GF-D8 (cell line): Measurements from ENCODE around the gene SLC16A9.
"Not testable (repeated sequence)": the region's sequence is repeated elsewhere in the genome, so short reads cannot be mapped to it uniquely, and the experiment has no call there.

Source experiments
- DNase-seq: peaks from one replicate; lab custom pipeline; 2025; lab: John Stamatoyannopoulos, UW

The SLC16A9 gene, protein sequence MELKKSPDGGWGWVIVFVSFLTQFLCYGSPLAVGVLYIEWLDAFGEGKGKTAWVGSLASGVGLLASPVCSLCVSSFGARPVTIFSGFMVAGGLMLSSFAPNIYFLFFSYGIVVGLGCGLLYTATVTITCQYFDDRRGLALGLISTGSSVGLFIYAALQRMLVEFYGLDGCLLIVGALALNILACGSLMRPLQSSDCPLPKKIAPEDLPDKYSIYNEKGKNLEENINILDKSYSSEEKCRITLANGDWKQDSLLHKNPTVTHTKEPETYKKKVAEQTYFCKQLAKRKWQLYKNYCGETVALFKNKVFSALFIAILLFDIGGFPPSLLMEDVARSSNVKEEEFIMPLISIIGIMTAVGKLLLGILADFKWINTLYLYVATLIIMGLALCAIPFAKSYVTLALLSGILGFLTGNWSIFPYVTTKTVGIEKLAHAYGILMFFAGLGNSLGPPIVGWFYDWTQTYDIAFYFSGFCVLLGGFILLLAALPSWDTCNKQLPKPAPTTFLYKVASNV

DNA sequence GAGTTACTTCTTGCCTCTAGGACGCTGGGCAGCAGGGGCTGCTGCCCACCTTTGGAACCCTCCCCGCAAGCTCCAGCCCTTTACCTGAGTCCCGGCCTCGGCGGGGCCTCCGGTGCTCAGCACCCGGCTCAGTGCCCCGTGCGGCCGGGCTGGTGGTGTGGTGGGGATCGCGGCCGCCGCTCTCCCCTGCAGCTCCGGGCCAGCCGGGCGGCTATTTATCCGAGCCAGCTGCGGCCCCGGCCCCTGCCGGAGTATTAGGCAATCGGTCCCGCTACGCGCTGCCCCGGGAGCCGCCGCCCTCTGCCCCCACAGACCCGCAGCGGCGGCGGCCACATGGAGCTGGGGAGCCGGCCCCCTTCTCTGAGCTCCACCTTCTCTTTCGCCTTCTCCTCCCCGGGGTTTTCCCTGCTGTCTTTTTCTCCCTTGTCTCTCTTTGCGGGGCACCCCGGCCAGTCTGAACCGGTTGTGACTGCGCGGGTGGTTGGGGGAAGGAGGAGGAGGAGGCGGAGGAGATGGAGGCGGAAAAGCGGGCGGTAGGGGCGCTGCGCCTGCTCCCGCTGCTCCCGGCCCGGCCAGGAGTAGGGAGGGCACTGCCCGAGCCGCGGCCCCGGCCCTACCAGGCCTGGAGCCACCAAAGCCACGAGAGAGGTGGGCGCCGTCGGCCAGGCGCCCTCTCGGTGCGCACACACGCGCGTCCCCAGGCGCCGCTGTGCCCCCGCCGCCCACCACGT, at the start of gene SLC16A9:
Gene SLC16A9 (minus strand): TSS at position 456 of the 731 bp plus-strand sequence. CDS start 25,559 bp downstream, outside the sequence.
- DNase-seq = no peak

DNA sequence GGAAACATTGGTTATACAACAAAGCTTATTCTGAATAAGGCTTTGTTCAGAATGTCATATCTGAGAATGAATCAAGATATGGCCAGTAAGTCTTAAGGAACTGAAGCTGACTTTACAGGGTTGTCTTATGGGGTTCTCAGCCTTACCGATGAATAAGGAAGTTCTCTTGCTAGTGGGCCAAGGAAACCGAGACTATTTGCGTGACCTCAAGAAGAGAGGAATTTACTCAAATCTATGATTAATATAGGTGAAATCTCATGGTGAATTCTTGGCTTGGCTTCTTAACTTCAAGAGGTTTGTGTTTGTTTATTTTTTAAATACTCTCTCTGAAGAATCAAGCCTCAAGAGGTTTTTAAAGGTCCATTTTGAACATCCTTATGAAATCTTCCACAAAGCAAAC, 48.3 kb upstream of the SLC16A9 start:
- no peak for DNase-seq

DNA sequence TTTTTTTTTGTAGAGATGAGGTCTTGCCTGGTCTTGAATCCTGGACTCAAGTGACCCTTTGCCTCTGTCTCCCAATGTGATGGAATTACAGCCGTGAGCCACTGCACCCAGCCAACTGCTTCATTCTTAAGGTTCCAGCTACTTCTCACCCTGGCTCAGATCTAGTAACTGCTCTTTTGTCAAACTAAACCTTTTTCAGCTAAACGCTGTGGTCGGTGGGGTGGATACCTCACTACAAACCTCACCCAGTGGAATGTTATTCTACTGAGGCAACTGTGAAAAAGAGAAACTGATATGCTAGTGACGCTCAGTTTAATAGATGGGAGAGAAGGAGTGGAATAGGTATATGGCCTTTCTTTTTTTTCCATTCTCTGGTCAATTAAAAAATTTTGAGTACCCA, 45.3 kb upstream of the SLC16A9 start:
- DNase-seq = no peak

DNA sequence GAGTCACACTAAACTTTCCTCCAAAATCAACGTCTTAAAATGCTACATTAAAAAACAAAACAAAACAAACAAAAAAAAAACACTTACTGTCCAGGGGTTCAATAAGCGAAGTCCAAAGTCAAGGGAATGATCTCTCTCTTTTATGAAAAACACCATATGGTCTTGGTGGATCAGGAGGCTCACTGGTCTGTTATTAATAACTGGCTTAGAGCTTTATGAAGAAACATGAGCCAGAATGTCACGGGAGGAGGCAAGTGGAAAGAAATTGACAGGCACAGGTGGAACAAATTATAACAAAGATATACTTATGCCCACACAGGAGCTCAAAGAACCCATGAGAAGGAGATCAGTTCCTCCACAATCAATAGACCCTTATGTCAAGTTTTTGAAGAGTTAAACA, 43.6 kb upstream of the SLC16A9 start, which contains the start of gene MRLN:
Gene MRLN (minus strand): TSS at position 189 of the 400 bp plus-strand sequence.
- no peak for DNase-seq

DNA sequence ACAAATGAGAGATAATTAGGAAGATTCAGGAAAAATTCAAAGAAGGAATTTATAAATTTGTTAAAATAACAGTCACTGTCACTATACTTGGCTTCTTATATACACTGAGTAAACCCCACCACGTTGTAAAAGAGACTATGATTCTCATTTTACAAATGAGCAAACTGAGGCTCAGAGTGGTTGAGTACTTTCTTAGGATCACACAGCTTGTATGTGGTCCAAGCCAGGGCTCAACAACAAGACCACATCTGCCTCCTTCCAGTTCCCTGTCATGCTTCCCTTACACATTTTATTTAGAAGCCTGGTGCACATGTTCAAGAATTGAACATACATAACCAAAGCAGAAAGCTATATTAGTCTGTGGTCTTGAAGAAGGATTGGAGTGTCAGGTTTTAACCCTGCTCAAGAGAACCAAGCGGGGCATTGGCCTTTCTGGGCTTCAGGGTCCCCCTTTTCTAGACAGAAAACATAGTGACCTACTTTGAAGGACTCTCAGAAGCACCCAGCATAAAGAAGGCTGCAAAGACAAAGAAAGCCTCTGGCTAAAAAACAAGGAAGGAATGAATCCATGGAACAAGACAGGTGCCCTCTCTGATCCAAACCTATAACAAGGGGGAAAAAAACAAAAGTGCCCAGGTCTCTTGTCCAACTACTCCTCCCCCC, 42.8 kb upstream of the SLC16A9 start:
- DNase-seq = no peak

DNA sequence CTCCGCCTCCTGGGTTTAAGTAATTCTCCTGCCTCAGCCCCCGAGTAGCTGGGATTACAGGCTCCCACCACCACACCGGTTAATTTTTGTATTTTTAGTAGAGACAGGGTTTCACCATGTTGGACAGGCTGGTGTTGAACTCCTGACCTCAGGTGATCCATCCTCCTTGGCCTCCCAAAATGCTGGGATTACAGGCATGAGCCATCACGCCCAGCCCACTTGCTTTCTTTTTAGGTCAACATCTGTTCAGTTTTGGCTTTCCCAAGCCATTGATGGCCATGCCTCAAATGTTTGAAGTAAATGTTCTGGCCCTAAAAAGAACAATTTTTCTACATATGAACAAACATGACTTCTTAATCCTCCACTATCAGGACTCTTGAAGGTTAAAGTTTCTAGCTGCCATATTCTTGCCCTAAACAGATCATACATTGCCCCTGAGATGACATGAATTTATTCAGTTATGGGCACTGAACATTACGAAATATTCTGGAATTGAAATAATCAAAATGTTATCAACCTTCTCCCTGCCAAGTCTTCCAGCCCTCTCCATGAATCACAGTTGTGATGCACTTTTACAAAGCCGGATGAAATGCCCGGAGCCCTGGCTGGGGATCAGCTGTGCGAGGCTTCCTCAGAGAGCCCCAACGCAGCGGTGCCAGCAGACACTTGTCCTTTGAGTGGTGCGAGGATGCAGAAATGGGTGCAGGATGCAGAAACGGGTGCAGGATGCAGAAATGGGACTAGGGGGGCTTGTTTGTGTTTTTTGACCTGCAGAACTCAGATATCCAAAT, 40.7 kb upstream of the SLC16A9 start:
- DNase-seq = no peak

DNA sequence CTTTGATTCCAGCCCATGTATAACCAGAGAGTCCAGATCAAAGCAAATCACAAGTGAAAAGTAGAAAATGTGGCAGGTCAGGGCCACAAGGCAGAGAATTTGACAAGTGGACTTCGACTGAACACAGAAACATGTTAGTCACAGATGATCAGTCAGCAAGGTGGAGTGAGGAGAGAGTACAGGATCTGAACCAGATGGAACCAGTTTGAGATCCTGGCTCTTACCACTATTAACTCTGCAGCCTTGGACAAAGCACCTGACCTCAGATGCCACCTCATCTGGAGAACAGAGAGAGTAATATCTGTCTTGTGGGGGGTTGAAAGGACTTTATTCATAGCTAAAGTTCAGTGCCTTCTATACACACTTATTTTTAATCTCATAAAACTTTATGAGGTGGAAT, 39.2 kb upstream of the SLC16A9 start:
- DNase-seq = no peak

DNA sequence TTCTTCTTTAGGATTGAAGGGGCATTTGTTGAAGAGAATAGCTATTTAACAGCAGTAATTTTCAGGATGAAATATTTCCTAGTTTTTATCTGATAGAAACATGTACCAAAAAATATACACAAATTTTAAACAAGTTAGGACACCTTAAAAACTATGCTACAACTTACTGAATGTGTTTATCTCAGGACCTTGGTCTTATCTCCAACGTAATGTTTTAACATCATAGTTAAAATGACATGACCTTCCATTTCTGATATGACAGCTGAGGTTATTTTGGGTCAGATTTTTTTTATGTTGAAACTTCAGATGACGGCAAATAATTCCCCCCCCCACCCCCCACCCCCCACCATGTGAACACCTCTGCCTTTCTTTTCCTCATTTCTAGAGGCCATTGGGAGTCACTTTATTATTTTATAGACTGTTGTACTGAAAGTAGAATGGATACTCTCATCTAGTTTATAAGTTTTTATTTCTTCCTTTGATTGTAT, 35.6 kb upstream of the SLC16A9 start:
- DNase-seq = no peak

DNA sequence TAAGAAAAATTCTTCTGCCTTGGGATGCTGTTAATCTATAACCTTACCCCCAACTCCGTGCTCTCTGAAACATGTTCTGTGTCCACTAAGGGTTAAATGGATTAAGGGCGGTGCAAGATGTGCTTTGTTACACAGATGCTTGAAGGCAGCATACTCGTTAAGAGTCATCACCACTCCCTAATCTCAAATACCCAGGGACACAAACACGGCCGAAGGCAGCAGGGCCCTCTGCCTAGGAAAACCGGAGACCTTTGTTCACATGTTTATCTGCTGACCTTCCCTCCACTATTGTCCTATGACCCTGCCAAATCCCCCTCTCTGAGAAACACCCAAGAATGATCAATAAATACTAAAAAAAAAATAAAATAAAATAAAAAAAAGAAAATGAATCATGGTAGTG, 35.1 kb upstream of the SLC16A9 start:
- DNase-seq = not testable (repeated sequence)

DNA sequence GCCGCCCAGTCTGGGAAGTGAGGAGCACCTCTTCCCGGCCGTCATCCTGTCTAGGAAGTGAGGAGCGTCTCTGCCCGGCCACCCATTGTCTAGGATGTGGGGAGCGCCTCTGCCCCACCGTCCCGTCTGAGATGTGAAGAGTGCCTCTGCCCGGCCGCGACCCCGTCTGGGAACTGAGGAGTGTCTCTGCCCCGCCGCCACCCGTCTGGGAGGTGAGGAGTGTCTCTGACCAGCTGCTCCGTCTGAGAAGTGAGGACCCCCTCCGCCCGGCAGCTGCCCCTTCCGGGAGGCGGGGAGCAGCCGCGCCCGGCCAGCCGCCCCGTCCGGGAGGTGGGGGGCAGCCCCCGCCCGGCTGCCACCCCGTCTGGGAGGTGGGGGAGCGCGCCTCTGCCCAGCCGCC, 34.5 kb upstream of the SLC16A9 start:
- not testable (repeated sequence) for DNase-seq

DNA sequence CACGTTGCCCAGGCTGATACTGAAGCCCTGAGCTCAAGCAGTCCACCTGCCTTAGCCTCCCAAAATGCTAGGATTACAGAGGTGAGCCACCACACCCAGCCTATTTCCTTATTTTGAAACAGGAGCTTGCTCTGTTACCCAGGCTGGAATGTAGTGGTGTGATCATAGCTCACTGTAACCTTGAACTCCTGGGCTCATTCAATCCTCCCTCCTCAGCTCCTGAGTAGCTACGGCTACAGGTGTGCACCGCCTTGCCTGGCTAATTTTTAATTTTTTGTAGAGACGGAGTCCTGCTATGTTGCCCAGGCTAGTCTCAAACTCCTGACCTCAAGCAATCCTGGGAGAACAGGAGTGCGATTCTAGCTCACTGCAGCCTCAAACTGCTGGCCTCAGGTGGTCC, 31.9 kb upstream of the SLC16A9 start:
- no peak for DNase-seq

DNA sequence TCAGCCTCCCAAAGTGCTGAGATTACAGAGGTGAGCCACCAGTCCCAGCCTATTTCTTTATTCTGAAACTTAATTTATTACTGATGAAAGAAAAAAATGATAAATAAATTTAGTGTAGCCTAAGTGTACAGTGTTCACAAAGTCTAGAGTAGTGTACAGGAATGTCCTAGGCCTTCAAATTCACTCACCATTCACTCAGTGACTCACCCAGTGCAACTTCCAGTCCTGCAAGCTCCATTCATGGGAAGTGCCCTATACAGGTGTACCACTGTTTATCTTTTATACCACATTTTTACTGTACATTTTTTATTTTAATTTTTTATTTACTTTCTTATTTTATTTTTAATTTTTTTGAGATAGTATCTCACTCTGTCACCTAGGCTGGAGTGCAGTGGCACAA, 31.4 kb upstream of the SLC16A9 start:
- DNase-seq = no peak

DNA sequence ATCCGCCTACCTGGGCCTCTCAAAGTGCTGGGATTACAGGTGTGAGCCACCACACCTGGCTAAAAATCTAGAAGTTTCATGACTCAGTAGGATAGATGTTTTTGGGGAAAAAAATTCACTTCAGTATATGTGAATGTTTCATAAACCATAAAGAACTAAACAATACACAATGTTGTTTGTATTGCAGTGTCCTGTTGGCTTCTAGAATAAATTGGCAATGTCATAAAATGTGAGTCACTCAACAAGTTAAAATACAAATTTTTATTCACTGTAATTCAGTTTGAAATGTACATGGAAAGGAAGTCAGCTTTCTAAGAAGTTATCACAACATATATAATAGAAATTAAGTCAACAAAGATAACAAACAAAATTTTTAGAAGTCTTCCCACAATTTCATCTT, 27.1 kb upstream of the SLC16A9 start:
- DNase-seq = no peak

DNA sequence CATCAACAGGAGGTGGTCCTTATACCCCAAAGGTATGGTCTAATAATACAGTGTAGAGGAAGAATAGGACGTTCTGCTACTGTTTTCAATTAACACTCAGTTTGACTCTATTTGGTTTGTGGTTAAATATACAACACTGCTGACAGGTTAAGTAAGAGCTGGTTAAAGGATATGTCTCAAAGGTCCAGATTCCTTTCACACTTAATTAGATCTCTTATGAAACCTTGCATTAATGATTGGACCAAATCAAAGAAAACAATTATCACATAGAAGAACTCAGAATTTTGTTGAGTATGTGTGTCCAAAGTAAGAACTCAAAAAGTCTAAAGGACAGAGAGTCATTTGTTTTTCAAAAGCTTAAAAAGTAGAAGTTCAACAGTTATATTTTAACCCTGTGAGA, 25.6 kb upstream of the SLC16A9 start:
- DNase-seq = no peak

DNA sequence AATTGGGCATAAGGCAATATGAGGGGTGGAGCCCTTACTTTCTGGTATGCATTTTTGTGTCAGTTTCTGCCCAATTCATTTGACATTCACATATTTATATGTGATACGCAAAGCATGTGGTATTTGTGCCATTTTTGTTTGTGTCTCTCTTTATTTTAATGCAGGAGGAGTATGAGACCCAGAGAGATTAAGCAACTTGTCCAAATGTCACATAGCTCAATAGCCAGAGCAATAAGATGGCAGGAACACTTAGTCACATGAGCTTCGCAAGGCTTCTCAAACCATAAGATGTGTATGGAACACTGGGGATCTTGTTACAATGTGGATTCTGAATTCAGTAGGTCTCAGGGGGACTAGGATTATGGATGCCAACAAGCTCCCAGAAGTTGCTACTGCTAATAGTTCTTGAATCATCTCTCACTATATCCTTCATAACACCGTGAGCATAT, 24.4 kb upstream of the SLC16A9 start:
- DNase-seq = no peak

DNA sequence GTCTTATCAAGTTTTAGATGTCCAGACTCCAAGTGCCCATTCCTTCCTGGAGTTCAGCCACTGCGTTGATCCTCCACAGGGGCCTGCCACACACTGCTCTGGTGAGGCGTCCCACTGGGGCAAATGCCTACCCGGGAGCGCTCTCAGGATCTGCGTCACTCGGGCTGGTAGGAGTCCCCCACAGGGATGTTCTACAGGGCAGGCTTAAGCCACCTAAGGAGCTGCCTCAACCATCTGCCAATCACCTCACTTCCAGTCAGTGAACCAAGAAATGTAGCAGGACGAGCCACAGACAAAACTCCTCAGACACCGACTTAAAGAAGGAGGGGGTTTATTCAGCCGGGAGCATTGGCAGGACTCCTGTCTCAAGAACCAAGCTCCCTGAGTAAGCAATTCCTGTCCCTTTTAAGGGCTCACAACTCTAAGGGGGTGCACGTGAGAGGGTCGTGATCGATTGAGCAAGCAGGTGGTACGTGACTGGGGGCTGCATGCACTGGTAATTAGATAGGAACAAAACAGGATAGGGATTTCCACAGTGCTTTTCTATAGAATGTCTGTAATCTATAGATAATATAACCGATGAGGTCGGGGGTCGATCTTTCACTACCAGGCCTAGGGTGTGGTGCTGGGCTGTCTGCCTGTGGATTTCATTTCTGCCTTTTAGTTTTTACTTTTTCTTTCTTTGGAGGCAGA, 23.8 kb upstream of the SLC16A9 start:
- DNase-seq = not testable (repeated sequence)

DNA sequence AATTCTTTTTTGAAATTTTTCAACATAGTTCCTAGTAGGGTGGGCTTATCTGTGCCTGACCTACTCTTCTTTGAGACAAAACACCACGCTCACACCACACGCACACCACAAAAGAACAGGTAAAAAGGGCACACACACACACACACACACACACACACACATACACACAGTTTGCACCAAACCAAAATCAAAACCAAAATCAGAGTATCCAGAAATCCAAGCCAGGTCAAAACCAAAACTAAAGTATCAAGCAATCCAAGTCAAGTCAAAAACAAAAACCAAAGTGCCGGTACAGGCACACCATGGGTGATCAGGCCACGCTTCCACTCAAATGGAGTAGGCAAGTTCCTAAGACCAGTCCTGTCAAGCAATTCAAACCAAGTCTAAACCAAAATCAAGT, 23.2 kb upstream of the SLC16A9 start:
- not testable (repeated sequence) for DNase-seq

DNA sequence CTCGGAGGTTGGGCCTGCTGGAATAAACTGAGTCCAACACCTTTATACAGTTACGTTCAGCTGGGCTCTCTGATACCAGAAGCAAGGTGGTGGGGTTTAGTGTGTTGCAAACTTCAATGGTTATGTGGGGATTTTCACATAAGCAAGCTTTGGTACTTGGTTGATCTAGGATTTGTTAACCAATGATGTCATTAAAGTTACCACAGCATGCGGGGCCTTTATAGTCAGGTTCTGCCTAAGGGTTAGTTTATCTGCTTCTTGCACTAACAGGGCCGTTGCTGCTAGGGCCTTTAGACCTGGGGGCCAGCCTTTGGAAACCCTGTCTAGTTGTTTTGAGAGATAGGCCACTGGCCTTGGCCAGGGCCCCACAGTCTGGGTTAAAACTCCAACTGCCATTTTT, 19.5 kb upstream of the SLC16A9 start:
- DNase-seq = not testable (repeated sequence)

DNA sequence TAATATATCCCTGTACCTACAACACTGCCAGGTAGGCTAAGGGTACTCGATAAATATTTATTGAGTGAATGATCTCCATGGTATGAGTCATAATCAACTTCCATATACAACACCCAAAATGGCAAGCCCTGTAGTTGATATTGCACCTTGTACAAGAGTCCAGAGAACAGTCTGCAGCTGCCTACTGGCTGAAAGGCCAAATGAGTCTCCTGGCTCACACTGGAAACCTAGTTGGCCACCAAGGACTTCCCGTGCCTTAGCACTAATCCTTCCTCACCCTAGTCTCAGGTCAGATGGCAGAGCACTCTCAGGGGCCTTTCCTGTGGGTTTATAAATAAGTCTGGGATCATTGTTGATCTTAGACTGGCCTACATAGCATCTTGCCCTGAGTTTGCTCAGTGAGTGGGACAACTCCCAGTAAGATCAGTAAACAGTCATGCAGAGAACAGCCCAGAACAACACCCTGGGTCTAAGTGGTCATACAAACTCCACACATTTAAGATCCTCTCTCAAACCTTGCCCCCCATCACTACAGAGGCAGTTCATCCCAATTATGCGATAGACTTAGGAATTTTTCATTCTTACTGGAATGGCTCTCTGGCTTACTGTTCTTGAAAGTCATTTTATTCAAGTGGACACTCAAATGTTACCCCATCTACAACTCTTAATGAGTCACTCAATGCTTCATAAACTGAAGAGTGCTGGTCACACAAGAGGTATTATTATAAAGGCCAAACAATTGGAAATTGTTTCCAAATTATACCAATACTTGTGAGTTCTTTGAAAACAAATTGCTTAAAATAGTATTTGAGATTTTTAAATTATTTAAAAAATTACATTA, 14.7 kb upstream of the SLC16A9 start:
- DNase-seq = no peak

DNA sequence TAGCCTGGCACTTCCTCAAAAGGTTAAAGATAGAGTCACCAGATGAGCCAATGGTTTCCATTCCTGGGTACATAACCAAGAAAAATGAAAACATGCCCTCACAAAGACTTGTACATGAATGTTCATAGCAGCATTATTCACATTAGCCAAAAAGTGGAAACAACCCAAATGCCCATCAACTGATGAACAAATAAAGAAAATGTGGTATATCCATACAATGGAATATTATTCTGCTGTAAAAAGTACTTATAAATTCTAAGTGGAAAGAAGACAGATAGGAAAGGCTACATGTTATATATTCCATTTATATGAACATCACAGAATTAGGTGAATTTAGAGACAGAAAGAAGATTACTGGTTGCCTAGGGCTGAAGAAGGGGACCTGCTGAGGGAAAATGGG, 10.7 kb upstream of the SLC16A9 start:
- DNase-seq = no peak
